Liver (tissue), 3 donors: Measurements from ENCODE around the gene HTR6.

Source experiments
- EGR1 ChIP-seq, 2 donors: IDR thresholded peaks; 2 replicates each; pipeline ENCODE4 v1.6.1; 2016 to 2018; ENCODE audit warnings: antibody characterized with exemption in 2 of 2, low read depth in 2 of 2
- FOXA1 ChIP-seq: IDR thresholded peaks from 2 replicates; pipeline ENCODE4 v1.6.1; 2016; ENCODE audit warnings: antibody characterized with exemption
- GABPA ChIP-seq, 2 donors: IDR thresholded peaks in 1 of 2; conservative IDR thresholded peaks in 1 of 2; 2 replicates each; pipeline ENCODE4 v1.6.1; 2016; ENCODE audit warnings: antibody characterized with exemption in 2 of 2, mild to moderate bottlenecking in 1 of 2, moderate library complexity in 1 of 2
- JUND ChIP-seq, 2 donors: IDR thresholded peaks; 2 replicates each; pipeline ENCODE4 v1.6.1; 2016; ENCODE audit warnings: antibody characterized with exemption in 2 of 2
- NR2F2 ChIP-seq: IDR thresholded peaks from 2 replicates; pipeline ENCODE4 v1.6.1; 2016; ENCODE audit warnings: antibody characterized with exemption
- RAD21 ChIP-seq, 2 donors: IDR thresholded peaks; 2 replicates each; pipeline ENCODE4 v1.6.1; 2016; ENCODE audit warnings: antibody characterized with exemption in 2 of 2, mild to moderate bottlenecking in 2 of 2
- RXRA ChIP-seq, 2 donors: IDR thresholded peaks; 2 replicates each; pipeline ENCODE4 v1.6.1; 2017 to 2018; ENCODE audit warnings: antibody characterized with exemption in 2 of 2, mild to moderate bottlenecking in 1 of 2
- SP1 ChIP-seq: IDR thresholded peaks from 2 replicates; pipeline ENCODE4 v1.6.1; 2018; ENCODE audit warnings: antibody characterized with exemption, mild to moderate bottlenecking
- TAF1 ChIP-seq: conservative IDR thresholded peaks from 2 replicates; pipeline ENCODE4 v1.6.1; 2016; ENCODE audit warnings: antibody characterized with exemption, mild to moderate bottlenecking
- YY1 ChIP-seq: IDR thresholded peaks from 2 replicates; pipeline ENCODE4 v1.6.1; 2016; ENCODE audit warnings: antibody characterized with exemption, mild to moderate bottlenecking
- TF ChIP-seq, protein P1 (sequence below): IDR thresholded peaks from 2 replicates; pipeline ENCODE4 v1.6.1; 2016; ENCODE audit warnings: antibody characterized with exemption
- TF ChIP-seq, protein P2 (sequence below): IDR thresholded peaks from 2 replicates; pipeline ENCODE4 v1.6.1; 2016; ENCODE audit warnings: antibody characterized with exemption
- TF ChIP-seq, protein P3 (sequence below): fragments of 150-350 bp; IDR thresholded peaks from 2 replicates; pipeline ENCODE4 v1.5.1; 2017; ENCODE audit warnings: improper control_type of control experiment, low read depth, low read length; ENCODE audit not compliant: missing input control
- TF ChIP-seq, protein P4 (sequence below): IDR thresholded peaks from 2 replicates; pipeline ENCODE4 v1.6.1; 2016; ENCODE audit warnings: antibody characterized with exemption, mild to moderate bottlenecking
- donor health status: healthy.
- donor health status: healthy.

DNA sequence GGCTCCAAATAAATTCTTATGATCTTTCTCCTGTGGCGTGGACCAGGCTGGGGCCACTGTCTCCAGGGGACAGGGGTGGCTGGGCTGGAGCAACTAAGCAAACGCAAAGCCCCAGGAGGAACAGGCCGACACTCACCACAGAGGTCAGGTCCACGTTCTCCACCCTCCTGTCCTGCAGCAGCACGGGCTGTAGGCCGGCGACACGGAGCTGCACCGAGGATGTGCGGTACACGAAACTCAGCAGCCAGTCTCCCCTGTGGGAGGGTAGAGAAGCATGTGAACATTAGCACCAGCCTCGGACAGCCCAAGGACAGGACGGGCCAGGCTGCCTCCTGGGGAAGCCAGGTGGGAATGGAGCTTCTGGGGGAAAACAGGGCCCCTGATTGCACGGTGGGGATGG lies 29.6 kb downstream of the HTR6 start:
- TF ChIP-seq, protein P1, sequence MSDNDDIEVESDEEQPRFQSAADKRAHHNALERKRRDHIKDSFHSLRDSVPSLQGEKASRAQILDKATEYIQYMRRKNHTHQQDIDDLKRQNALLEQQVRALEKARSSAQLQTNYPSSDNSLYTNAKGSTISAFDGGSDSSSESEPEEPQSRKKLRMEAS = no peak
- no peak for TF ChIP-seq GABPA (IDR thresholded peaks at IDR 0.05 in 1 of 2, conservative IDR thresholded peaks at IDR 0.05 in 1 of 2)
- TF ChIP-seq, protein P2, sequence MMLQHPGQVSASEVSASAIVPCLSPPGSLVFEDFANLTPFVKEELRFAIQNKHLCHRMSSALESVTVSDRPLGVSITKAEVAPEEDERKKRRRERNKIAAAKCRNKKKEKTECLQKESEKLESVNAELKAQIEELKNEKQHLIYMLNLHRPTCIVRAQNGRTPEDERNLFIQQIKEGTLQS = no peak
- TF ChIP-seq, protein P3, sequence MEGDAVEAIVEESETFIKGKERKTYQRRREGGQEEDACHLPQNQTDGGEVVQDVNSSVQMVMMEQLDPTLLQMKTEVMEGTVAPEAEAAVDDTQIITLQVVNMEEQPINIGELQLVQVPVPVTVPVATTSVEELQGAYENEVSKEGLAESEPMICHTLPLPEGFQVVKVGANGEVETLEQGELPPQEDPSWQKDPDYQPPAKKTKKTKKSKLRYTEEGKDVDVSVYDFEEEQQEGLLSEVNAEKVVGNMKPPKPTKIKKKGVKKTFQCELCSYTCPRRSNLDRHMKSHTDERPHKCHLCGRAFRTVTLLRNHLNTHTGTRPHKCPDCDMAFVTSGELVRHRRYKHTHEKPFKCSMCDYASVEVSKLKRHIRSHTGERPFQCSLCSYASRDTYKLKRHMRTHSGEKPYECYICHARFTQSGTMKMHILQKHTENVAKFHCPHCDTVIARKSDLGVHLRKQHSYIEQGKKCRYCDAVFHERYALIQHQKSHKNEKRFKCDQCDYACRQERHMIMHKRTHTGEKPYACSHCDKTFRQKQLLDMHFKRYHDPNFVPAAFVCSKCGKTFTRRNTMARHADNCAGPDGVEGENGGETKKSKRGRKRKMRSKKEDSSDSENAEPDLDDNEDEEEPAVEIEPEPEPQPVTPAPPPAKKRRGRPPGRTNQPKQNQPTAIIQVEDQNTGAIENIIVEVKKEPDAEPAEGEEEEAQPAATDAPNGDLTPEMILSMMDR = no peak
- TF ChIP-seq YY1 = no peak
- no peak for TF ChIP-seq RXRA (IDR thresholded peaks at IDR 0.05)
- no peak for TF ChIP-seq EGR1 (IDR thresholded peaks at IDR 0.05; ENCODE audit: low read depth in 2 of 2)
- TF ChIP-seq, protein P4, sequence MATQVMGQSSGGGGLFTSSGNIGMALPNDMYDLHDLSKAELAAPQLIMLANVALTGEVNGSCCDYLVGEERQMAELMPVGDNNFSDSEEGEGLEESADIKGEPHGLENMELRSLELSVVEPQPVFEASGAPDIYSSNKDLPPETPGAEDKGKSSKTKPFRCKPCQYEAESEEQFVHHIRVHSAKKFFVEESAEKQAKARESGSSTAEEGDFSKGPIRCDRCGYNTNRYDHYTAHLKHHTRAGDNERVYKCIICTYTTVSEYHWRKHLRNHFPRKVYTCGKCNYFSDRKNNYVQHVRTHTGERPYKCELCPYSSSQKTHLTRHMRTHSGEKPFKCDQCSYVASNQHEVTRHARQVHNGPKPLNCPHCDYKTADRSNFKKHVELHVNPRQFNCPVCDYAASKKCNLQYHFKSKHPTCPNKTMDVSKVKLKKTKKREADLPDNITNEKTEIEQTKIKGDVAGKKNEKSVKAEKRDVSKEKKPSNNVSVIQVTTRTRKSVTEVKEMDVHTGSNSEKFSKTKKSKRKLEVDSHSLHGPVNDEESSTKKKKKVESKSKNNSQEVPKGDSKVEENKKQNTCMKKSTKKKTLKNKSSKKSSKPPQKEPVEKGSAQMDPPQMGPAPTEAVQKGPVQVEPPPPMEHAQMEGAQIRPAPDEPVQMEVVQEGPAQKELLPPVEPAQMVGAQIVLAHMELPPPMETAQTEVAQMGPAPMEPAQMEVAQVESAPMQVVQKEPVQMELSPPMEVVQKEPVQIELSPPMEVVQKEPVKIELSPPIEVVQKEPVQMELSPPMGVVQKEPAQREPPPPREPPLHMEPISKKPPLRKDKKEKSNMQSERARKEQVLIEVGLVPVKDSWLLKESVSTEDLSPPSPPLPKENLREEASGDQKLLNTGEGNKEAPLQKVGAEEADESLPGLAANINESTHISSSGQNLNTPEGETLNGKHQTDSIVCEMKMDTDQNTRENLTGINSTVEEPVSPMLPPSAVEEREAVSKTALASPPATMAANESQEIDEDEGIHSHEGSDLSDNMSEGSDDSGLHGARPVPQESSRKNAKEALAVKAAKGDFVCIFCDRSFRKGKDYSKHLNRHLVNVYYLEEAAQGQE = no peak
- TF ChIP-seq FOXA1 = no peak
- TF ChIP-seq TAF1 = no peak
- no peak for TF ChIP-seq RAD21 (IDR thresholded peaks at IDR 0.05)
- no peak for TF ChIP-seq SP1
- TF ChIP-seq JUND (IDR thresholded peaks at IDR 0.05) = no peak
- no peak for TF ChIP-seq NR2F2
